ENCODE results near the gene PPP2R5D.

PPP2R5D gene

DNA sequence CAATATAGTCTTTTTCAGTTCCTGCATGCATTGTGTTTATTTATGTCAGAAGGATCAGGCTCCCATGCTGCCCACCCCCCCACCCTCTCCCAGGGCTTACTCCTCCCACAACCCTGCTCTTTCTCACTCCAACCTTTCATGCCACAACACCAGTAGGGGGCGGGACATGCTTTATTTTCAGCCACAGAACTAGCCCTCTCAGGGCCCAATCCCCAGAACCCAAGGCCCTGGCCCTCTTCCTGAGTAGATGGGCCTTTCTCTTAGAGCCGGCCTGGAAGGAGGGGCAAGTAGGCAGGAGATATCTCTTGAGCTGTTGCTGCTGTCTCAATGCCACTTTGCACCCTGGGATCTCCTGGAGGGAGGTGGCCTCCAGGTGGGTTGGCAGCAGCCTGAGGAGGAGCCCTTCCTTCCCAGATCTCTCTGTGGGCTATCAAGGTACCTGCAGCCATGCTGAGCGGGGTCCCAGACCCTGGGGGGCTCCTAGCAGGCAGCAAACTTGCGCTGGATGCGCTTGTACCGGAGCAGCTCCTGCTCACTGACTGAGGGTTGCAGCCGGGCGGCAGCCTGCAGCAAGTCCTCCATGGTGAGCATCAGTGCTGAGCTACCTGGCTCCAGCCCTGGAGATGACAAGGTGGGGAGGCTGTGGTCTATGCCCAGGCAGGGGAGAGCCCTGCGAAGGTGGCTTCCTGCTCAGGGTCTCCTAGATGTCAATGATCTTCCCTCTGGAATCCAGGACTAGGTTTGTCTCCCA, 20.3 kb upstream of the PPP2R5D start:
- DNase-seq = peak; percentile 50

GRCh38 chr6:42966571-42966970, 17.8 kb upstream of the PPP2R5D start:
- no peak for DNase-seq

GRCh38 chr6:42967228-42967627, 17.1 kb upstream of the PPP2R5D start:
- no peak for DNase-seq

GRCh38 chr6:42968126-42968701, 16.2 kb upstream of the PPP2R5D start:
- no peak for DNase-seq

DNA sequence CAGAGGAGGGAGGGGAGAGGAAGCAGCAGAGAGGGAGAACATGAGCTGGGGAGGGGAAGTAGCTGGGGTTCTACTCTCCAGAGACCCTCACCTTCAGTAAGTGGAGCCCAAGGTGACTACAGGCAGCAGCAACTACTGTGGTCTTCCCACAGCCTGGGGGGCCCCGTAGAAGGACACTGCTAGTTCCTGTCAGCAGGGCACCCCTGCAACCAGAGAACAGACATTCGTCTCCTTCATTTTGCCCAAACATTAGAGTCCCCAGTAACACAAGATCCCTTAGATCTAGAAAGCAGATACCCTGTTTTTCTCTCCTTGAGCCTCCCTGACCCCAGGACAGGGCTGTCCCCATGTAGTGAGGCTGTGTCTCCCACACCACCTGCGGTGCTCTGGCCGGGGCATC, 15.6 kb upstream of the PPP2R5D start:
- DNase-seq = no peak

- no peak for DNase-seq
These were observed 14.9 kb upstream of the PPP2R5D start for GRCh38 chr6:42969431-42969830.

GRCh38 chr6:42969934-42970333, 14.4 kb upstream of the PPP2R5D start:
- DNase-seq = no peak

GRCh38 chr6:42970871-42971612, 13.3 kb upstream of the PPP2R5D start:
- DNase-seq = no peak

GRCh38 chr6:42971746-42972327, 12.5 kb upstream of the PPP2R5D start:
- no peak for DNase-seq

DNA sequence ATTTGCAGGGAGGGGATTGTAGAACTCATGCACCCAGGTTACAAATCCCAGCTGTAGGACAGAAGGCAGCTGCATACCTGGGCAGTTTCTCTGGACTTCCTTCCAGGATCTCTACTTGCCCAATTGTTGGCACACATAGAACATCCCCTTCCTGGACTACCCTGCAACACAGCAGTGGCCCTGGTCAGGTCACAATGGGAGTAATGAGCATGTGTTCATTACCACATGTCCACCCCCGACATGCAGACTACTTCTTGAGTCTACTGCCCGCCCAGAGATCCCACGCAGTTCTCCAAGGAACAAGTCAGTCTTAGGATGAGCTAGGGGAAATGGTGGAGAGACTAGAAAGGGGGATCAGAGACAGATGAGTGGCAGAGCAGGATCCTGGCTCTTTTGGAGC, 10.4 kb upstream of the PPP2R5D start:
- DNase-seq = no peak

DNA sequence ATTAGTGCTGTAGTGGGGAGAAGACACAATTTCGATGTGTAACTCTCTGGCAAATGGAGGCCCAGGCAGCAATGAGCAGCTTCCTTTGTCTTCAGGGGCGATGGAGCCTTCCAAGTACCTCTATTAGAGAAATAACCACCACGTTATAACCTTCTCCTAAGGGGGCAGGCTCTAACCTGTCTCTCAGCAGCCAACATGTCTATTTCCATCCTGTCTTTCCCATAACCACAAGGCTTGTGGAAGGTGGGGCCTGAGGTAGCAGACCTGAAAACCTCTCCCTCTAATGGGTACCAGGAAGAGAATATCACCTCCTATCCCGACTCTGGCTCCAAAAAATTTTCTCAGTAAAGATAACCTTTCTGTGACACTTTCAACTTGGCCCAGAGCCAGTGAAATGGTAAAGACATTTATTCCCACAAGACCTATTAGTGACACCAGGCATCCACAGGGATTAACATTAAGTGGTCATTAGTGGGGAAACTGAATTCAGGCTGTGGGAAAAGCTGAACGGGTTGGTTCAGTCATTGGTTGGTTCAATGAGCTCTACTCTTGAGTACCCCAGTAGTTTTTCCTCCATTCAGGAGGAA, 9.4 kb upstream of the PPP2R5D start:
- DNase-seq = no peak

DNA sequence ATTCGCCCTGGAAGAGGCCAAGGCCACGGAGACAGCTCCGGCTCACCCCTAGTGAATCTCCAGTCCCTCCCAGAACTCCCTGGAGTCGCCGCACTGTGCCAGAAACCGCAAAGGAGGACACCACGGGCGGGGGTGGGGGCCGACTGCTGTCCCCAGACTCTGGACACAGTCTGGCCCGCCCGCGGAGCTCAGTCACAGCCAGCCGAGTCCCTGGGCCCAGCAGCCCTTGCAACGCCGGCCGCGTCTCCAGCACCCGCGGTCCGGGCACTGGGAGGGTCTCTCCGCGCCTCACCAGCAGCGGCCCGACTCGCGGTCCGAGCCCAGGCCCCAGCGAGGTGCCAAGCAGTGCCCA, 5.9 kb upstream of the PPP2R5D start:
- no peak for DNase-seq

DNA sequence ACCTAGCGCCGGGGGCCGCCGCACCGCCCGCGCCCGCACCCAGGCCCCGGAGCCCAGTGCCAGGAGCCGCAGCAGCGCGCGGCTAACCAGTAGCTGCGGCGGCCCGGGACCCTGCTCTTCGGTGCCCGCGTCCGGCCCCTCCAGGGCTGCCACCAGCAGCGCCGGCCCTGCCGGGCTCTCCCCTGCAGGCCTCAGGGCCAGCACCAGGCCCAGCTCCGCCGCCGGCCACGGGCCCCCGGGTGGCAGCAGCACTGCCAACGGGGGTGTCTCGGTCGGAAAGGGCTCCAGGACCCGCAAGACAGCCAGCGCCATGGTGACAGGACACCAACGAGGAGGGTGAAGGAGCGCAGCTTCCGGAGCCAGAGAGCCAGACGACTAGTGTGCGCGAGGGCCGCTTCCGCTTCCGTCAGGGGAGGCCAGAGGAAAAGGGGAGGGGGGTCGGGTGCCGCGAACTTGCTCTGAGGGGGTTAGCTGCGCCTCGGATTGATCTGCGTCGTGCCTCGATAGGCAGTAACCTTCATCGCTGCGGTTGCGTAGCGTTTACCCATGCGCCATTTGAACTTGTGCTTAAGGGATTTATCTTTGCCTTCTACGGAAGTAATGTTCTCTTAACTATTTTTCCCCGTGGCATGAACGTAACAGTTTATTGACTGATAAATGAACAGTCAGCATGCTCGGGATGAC, 5.4 kb upstream of the PPP2R5D start, which contains the start of gene PEX6:
Gene PEX6, minus strand, starts transcription at position 343 of the 684 bp plus-strand sequence. Its CDS starts 31 bp downstream, at position 312.
- peak; percentile 97 for DNase-seq

- no peak for DNase-seq
These were observed 4.7 kb upstream of the PPP2R5D start for GRCh38 chr6:42979523-42980177.

GRCh38 chr6:42981836-42982235, 2.5 kb upstream of the PPP2R5D start:
- no peak for DNase-seq

DNA sequence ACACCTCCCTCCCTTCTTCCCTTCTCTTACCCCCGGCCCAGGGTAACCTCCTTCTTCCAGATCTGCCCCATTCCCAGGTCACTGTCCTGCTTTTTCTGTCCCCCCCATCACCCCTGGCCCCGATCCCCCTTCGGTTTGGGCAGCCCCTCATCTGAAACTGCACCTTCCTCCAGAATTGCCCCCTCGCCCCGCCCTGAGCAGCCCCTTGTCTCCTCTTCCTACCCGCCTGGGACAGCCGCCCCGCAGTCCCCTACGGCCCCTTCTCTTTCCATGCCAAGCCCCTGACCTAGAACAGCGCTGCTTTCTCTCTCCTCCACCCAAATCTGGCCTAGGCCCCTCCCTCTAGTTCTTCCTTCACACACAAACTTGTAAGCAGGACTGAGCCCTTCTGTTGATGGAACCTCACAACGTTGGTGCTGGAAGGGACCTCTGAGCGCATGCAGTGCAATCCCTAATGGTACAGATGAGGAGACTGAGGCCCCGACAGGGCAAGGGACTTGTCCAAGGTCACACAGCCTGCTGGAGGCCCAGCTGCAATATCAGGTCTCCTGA, 630 bp downstream of the PPP2R5D start:
- DNase-seq = no peak

DNA sequence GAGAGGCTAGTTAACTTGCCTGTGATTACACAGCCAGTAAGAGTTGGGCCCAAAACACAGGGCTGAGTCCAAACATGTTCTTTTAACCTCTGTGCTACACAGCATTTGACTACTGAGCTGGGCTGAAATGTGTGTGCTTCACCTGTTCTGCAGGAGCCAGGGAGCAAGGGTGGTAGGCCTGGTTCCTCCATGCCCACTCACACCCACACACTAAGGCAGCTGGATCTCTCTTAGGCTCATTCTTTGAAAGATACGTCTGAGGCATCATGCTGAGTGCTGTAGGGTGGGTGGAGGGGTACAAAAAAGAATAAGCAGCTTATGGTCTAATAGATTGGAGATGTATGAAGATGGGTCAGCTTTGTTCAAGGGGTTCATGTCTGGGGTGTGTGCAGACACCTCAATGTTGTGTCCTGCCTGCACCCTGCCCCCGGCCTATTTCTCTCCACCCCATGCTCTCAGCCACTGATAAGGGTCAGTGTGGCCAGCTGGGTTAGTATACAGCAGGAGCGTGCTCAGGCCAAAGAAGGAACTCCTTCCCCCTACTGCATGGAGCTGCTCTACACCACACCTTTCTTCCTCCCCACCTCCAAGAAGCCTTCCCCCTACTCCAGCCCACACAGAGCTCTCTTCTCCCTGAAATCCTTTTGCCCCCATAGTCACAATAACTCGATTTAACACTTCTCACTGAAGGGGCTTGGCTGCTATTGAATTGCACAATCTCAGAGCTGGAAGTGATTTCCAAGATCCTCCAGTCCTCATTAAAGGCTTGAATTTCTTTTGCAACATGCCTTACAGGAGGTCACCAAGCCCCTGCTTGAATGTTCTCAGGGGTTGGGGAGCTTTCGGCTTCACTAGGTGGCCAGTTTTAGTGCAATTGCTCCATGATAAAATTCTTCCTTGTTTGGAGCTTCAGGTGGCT, 3.4 kb downstream of the PPP2R5D start:
- no peak for DNase-seq

DNA sequence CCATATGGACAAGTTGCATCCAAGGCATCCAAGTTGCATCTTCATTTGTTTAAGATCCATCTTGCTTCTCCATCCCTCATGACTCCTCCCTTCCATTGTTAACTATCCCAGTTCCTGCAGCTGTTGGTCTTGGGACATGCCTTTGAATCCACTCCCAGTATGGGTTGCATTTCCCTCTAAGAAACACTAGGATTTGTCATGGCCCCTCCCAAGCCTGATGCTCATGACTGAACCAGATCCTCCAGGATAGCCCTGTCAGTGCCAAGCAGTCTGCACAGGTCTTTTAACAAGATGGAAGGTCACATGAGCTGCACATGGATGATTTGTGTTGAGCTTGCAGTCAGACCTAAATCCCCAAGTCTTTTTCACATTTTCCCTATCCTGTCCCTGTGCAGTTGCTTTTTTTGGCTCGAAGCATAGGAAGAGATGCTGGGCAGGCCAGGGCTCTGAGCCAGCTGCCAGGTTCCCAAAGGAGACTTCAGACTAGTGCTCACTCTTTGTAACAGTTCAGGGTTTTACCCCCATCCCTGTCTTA, 4.2 kb downstream of the PPP2R5D start:
- DNase-seq = no peak

- DNase-seq = no peak
These were observed 5.6 kb downstream of the PPP2R5D start for GRCh38 chr6:42989923-42990322.

GRCh38 chr6:42993445-42993844, 9.1 kb downstream of the PPP2R5D start:
- DNase-seq = no peak

Measured in activated CD4-positive, alpha-beta T cell treated with anti-CD3 and anti-CD28 coated beads, Interleukin-2, Interleukin-6, amounts not matched to agents 100 ng/mL and 50 ng/mL, durations not matched to agents 16 hours and 8 hours (primary cell).